ENCODE measurements around the gene STRN3. TPM values are rescaled to one million over a fixed set of nuclear protein-coding genes. Genes with fewer than 3 reads are reported as not detected.

STRN3 gene
- total and polyA plus RNA-seq, 2 of the 8 experiments (the other 6 are each of a cell fraction or from before 2014, with no cell fraction given): 8.7 to 38.1 TPM

- TF ChIP-seq CHD7 (IDR thresholded peaks at IDR 0.05; ENCODE audit: insufficient replicate concordance, low read length) (no peak), JUND (IDR thresholded peaks at IDR 0.05; ENCODE audit: low read length) (no peak), USF2 (IDR thresholded peaks at IDR 0.05; ENCODE audit: low read length) (no peak), POU5F1 (IDR thresholded peaks at IDR 0.05; ENCODE audit: low read depth, low read length) (no peak), ZNF274 (IDR thresholded peaks at IDR 0.05; ENCODE audit: borderline replicate concordance, extremely low read depth, low read length) (no peak), CBX8 (IDR thresholded peaks at IDR 0.05; ENCODE audit: borderline replicate concordance, low read depth, low read length) (no peak), SUZ12 (IDR thresholded peaks at IDR 0.05; ENCODE audit: low read length) (no peak), NRF1 (IDR thresholded peaks at IDR 0.05; ENCODE audit: low read depth, low read length) (no peak), FOSL1 (IDR thresholded peaks at IDR 0.05; ENCODE audit: insufficient read depth, low read depth, low read length) (no peak)
Observed at GRCh38 chr14:30854492-30854891, 171.7 kb downstream of the STRN3 start (continued).

All from H1 (cell line).